Astrocyte of the spinal cord (primary cell): ENCODE results near the gene CCDC183.
"Not testable (repeated sequence)": the region's sequence is repeated elsewhere in the genome, so short reads cannot be mapped to it uniquely, and the experiment has no call there.

Experiments used
- DNase-seq: peaks from one replicate; pipeline ENCODE4 v3.0.0; 2011; ENCODE audit warnings: low read depth, low spot score
- H3K4me3 ChIP-seq: 2 replicates; pipeline ENCODE4 v1.5.1; 2011; ENCODE audit warnings: low read depth, mild to moderate bottlenecking, low read length, moderate library complexity
- in situ Hi-C: cut with HindIII; loops from 2 replicates; pipeline ENCODE4 v1.10.0; 2017; ENCODE audit warnings: low sequenced_read_pairs
- TF ChIP-seq, protein P1 (sequence below): IDR thresholded peaks from 2 replicates; pipeline ENCODE4 v1.5.1; 2012; ENCODE audit warnings: low read depth, mild to moderate bottlenecking, low read length, inconsistent platforms

CCDC183 gene

DNA sequence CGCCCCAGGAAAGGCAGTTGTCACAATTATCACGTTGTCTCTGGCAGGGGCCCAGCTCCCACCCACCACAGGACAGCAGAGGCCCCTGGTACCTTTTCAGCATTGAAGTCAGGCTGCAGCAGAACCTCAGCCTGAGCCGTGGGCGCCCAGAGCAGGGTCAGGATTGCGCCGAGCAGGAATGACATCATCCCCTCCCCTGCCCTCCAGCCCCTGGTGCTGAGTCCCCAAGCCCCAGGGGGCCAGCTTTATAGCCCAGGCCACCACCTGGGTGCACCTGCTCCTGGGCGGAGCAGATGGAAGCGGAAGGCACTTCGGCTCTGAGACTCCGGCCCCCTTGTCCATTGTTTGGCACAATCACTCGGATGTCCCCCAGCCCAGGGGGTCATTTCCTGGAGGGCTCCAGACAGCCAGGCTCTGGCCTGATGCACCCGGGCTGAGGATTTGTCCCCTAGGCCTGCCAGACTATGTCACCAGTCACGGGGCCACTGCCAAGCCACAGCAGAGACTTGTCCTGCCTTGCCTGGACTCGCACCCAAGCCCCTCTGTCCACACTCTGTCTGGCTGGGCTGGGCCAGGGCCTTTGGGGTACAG lies 31.7 kb upstream of the CCDC183 start, which contains the start of gene LCN15:
Gene LCN15, minus strand, starts transcription at position 218 of the 591 bp plus-strand sequence. Its CDS starts 30 bp downstream, at position 188.
- H3K4me3 ChIP-seq: no peak within 1 kb of the TSS

DNA sequence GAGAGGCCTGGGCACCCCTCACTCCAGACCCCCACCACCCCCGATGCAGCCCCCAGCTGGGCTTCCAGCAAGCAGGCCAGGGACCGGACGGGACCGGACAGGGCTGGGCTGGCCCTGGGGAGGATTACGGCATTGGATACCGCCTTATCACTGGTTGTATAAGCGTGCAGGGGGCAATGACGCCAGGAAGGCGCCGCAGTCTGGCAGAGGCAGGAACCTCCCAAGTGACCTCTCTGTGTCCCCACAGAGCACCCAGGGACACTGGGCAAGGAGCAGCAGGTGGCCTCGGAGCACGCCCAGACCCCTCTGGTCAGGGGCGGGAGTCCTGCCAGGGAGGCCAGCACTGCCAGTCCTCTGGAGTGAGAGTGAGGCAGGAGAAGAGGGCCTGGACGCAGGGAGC lies 31.1 kb upstream of the CCDC183 start:
- in situ Hi-C loops: no loop called here
- H3K4me3 ChIP-seq: no peak overlapping the region
- no peak for DNase-seq
- TF ChIP-seq, protein P1, sequence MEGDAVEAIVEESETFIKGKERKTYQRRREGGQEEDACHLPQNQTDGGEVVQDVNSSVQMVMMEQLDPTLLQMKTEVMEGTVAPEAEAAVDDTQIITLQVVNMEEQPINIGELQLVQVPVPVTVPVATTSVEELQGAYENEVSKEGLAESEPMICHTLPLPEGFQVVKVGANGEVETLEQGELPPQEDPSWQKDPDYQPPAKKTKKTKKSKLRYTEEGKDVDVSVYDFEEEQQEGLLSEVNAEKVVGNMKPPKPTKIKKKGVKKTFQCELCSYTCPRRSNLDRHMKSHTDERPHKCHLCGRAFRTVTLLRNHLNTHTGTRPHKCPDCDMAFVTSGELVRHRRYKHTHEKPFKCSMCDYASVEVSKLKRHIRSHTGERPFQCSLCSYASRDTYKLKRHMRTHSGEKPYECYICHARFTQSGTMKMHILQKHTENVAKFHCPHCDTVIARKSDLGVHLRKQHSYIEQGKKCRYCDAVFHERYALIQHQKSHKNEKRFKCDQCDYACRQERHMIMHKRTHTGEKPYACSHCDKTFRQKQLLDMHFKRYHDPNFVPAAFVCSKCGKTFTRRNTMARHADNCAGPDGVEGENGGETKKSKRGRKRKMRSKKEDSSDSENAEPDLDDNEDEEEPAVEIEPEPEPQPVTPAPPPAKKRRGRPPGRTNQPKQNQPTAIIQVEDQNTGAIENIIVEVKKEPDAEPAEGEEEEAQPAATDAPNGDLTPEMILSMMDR: no peak

More for the DNA sequence above, 31.7 kb upstream of the CCDC183 start, which contains the start of gene LCN15:
- TF ChIP-seq, protein P1: no peak
- in situ Hi-C loops: no loop called here
- no peak for DNase-seq

DNA sequence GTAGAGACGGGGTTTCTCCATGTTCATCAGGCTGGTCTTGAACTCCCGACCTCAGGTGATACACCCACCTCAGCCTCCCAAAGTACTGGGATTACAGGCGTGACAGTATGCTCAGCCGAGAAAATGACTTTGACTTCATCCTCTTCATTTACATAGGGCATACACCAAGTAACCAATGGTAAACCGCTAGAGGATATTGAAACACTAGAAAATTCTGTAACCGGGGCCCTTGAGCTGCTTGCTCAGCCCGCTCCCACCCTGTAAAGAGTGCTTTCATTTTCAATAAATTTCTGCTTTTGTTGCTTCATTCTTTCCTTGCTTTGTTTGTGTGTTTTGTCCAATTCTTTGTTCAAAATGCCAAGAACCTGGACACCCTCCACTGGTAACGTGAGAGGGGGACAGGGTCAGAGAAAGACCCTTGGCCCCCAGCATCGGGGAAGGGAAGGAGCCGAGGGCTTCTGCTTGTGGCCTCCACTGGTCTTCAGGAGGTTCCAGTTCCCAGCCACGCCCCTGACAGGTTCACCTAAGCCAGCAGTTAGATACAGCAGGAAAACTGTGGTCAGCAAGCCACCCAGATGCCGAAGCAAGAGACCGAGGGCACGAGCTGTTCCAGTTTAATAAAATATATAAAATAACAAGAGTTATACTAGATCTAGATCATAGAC lies 30.3 kb upstream of the CCDC183 start:
- in situ Hi-C loops, H3K4me3 ChIP-seq, DNase-seq: not testable (repeated sequence)

DNA sequence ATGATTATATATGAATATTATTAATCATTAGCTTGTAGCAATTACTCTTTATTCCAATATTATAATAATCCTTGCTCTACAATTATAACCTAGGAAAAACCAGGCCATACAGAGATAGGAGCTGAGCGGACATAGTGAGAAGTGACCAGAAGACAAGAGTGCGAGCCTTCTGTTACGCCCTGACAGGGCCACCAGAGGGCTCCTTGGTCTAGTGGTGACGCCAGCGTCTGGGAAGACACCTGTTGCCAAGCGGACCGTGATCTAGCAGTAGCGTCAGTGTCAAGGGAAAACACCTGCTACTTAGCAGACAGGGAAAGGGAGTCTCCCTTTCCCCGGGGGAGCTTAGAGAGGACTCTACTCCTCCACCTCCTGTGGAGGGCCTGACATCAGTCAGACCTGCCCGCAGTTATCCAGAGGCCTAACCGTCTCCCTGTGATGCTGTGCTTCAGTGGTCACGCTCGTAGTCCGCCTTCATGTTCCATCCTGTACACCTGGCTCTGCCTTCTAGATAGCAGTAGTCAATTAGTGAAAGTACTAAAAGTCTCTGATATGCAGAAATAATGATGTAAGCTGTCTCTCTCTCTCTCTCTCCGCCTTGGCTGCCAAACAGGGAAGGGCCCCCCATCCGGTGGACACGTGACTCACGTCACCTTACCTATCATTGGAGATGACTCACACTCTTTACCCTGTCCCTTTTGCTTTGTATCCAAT lies 29.6 kb upstream of the CCDC183 start:
- in situ Hi-C loops, DNase-seq, H3K4me3 ChIP-seq: not testable (repeated sequence)
- TF ChIP-seq, protein P1: peak; percentile 19

DNA sequence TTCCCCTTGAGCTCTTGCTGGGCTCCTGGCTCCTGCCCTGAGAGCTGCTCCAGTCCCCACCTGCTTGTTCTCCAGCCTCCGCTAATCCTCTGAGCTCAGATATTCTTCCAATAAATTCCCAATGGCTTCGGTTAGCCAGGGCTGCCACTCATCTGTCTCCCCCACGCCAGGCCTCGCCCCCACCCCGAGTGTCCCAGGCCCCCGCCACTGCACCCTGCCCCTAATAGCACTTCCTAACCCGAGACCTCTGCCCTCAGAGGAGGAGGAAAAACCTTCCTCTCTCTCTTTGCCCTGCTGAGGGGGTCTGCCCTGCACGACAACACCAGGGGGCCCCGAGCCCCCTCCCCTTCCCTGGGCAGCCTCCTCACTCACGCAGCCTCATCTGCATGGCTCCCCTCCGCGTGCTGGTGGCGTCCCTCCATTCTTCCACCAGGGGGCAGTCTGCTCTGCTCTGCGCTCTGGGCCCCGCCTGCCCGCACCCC lies 26.4 kb upstream of the CCDC183 start:
- DNase-seq: no peak
- no peak overlapping the region for H3K4me3 ChIP-seq
- TF ChIP-seq, protein P1: peak; percentile 61
- in situ Hi-C loops: no loop called here

DNA sequence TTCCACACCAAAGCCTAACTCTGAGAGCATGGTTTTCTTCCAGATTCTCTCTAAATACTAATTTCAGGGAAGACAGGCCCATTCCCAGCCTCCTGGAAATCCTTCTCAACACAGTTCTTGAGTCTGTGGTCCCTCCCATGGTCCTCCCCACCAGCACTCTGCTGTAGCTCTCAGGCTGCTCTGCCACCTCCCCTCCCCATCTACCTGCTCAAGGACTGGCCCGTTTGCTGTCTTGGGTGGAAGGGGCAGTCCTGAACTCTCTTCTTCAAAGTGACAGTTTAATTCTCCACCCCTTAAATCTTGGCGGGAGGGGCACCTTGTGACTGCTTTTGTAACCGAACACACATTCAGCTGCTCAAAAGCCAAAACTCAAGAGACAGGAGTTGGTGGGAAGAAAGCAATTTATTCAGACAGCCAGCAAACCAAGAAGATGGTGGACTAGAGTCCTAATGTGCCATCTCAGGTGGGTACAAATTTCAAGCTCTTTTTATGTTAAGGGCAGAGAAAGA lies 24.2 kb upstream of the CCDC183 start:
- no peak overlapping the region for H3K4me3 ChIP-seq
- no peak for DNase-seq
- in situ Hi-C loops: no loop called here
- TF ChIP-seq, protein P1: no peak
